PC-9 (cell line): ENCODE measurements around the gene PPP1R9A.

Source experiments
- EZH2 ChIP-seq: fragments of 200-600 bp; sonication (generic); IDR thresholded peaks from 2 replicates; pipeline ENCODE4 v1.8.0; 2017; ENCODE audit warnings: antibody characterized with exemption, low read depth
- TF ChIP-seq, protein P1 (sequence below): fragments of 200-600 bp; sonication (generic); conservative IDR thresholded peaks from 2 replicates; pipeline ENCODE4 v1.6.1; 2017; ENCODE audit warnings: mixed run types, antibody characterized with exemption, mild to moderate bottlenecking, moderate library complexity

DNA sequence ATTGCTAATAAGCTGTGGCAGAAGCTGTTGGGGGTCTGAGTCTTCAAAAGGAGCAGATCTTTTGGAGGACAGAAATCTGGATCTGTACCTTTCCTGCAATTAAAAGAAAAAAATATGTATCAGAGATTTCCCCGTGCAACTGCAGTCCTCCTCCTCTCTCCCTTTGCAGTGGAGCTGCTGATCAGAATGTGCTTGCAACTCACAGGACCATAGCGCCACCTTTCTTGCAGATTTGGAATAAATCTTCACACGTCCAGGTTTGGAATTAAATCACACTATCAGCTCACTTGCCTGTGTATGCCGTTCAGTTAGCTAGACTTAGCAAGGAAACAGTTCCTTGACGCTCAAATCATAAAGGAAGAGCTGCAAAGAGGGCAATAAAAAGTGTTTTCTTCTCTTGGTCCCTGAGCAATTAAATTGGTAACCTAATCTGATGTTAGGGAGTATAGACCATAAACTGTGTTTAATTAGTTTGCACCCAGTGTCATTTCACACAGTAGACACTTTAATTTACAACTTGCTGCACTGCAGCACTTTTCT, 339.5 kb downstream of the PPP1R9A start:
- TF ChIP-seq, protein P1, sequence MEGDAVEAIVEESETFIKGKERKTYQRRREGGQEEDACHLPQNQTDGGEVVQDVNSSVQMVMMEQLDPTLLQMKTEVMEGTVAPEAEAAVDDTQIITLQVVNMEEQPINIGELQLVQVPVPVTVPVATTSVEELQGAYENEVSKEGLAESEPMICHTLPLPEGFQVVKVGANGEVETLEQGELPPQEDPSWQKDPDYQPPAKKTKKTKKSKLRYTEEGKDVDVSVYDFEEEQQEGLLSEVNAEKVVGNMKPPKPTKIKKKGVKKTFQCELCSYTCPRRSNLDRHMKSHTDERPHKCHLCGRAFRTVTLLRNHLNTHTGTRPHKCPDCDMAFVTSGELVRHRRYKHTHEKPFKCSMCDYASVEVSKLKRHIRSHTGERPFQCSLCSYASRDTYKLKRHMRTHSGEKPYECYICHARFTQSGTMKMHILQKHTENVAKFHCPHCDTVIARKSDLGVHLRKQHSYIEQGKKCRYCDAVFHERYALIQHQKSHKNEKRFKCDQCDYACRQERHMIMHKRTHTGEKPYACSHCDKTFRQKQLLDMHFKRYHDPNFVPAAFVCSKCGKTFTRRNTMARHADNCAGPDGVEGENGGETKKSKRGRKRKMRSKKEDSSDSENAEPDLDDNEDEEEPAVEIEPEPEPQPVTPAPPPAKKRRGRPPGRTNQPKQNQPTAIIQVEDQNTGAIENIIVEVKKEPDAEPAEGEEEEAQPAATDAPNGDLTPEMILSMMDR, result peak; percentile 83
- TF ChIP-seq EZH2, result no peak
